Thymus (tissue), 11 donors: ENCODE data around the gene LAMTOR4. TPM values are rescaled to one million over a fixed set of nuclear protein-coding genes. Genes with fewer than 3 reads are reported as not detected.
"Not testable (repeated sequence)": the region's sequence is repeated elsewhere in the genome, so short reads cannot be mapped to it uniquely, and the experiment has no call there.

Experiments used
- DNase-seq, 9 donors: peaks; one replicate each; pipeline ENCODE4 v3.0.0-alpha.2; 2013; ENCODE audit warnings: low spot score in 9 of 9, low read depth in 6 of 9, missing footprints in 1 of 9
- H3K27ac ChIP-seq, 2 donors: one replicate each; pipeline ENCODE4 v1.5.1; 2013; ENCODE audit warnings: control low read depth in 1 of 2, low read depth in 1 of 2, low read length in 1 of 2, mild to moderate bottlenecking in 1 of 2, moderate library complexity in 1 of 2
- H3K27me3 ChIP-seq, 2 donors: one replicate each; pipeline ENCODE4 v1.5.1; 2013; ENCODE audit warnings: low read length in 1 of 2; ENCODE audit not compliant: control insufficient read depth in 2 of 2, insufficient read depth in 1 of 2
- H3K36me3 ChIP-seq, 2 donors: one replicate each; pipeline ENCODE4 v1.5.1; 2013; ENCODE audit warnings: low read length in 1 of 2, mild to moderate bottlenecking in 1 of 2, moderate library complexity in 1 of 2; ENCODE audit not compliant: control insufficient read depth in 2 of 2, insufficient read depth in 2 of 2
- H3K4me1 ChIP-seq, 2 donors: one replicate each; pipeline ENCODE4 v1.5.1; 2013; ENCODE audit warnings: low read length in 2 of 2; ENCODE audit not compliant: control insufficient read depth in 2 of 2, insufficient read depth in 2 of 2
- H3K4me3 ChIP-seq, 2 donors: one replicate each; pipeline ENCODE4 v1.5.1; 2013; ENCODE audit warnings: low read length in 2 of 2, control low read depth in 1 of 2, mild to moderate bottlenecking in 1 of 2
- H3K9me3 ChIP-seq, 2 donors: one replicate each; pipeline ENCODE4 v1.5.1; 2013; ENCODE audit warnings: low read length in 1 of 2, mild to moderate bottlenecking in 1 of 2; ENCODE audit not compliant: control insufficient read depth in 2 of 2, insufficient read depth in 1 of 2
- WGBS: extraction: QIAGEN DNeasy Blood & Tissue Kit; methylation state at CpG from one replicate; pipeline ENCODE4 v1.1.7; 2013; 5-methylcytosine and 5-hydroxymethylcytosine counted together
- polyA plus RNA-seq: library from polyadenylated mRNA; stranded (reverse); fragments of 200-250 nt; gene quantifications from one replicate; pipeline ENCODE4 v1.2.3, GENCODE V29; 2013
- total RNA-seq: library from RNA; stranded (reverse); fragments of 120-200 nt; gene quantifications from one replicate; pipeline ENCODE4 v1.2.4, GENCODE V29; 2013
- donor health status: healthy.

The LAMTOR4 gene
- total and polyA plus RNA-seq, 2 donors: 142 to 448 TPM

- H3K9me3 ChIP-seq: no peaks in the 10 kb centered on the region
- H3K27me3 ChIP-seq: no peaks in the 10 kb centered on the region
- DNase-seq: no peak
- no peaks in the 10 kb centered on the region for H3K36me3 ChIP-seq
- H3K4me3 ChIP-seq: no peak overlapping the region
- peaks cover 4 to 15% of the 10 kb centered on the region in 2 donors for H3K4me1 ChIP-seq
- no peak overlapping the region for H3K27ac ChIP-seq
- WGBS: 65% methylated on average over 3 of the region's 3 CpGs
These were observed 7.2 kb upstream of the LAMTOR4 start for GRCh38 chr7:100141555-100141949.

- no peaks in the 10 kb centered on the region for H3K36me3 ChIP-seq
- DNase-seq: no peak
- no peaks in the 10 kb centered on the region for H3K9me3 ChIP-seq
- no peaks in the 10 kb centered on the region for H3K27me3 ChIP-seq
- no peak overlapping the region for H3K27ac ChIP-seq
- no peak overlapping the region for H3K4me3 ChIP-seq
- H3K4me1 ChIP-seq: peaks cover 4 to 15% of the 10 kb centered on the region in 2 donors
- 98% methylated on average over 3 of the region's 3 CpGs for WGBS
These were observed 6.3 kb upstream of the LAMTOR4 start for GRCh38 chr7:100142461-100142860.

DNA sequence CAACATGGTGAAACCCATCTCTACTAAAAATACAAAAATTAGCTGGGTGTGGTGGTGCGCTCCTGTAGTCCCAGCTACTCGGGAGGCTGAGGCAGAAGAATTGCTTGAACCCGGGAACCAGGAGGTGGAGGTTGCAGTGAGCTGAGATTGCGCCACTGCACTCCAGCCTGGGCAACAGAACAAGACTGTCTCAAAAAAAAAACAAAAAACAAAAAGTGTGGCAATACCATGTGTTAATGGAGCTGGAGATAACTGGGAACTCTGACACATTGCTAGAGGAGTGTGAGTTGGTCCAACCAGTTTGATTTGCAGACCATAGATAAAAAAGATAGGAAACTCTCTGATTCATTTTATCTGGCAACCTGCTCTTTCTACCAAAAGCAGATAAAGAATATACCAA lies 2.4 kb upstream of the LAMTOR4 start:
- WGBS: 98% methylated on average over 4 of the region's 4 CpGs
- H3K27me3 ChIP-seq, DNase-seq: not testable (repeated sequence)

GRCh38 chr7:100147278-100147677 lies 1.4 kb upstream of the LAMTOR4 start:
- Histone ChIP-seq H3K4me1 (peaks cover 9 to 20% of the 10 kb centered on the region in 2 donors), H3K27me3 (no peaks in the 10 kb centered on the region), H3K9me3 (no peaks in the 10 kb centered on the region), H3K36me3 (peaks cover 0 to 6% of the 10 kb centered on the region in 2 donors), H3K4me3 (no peak overlapping the region), H3K27ac (no peak overlapping the region)
- over 99% methylated on average over 2 of the region's 2 CpGs for WGBS
- no peak for DNase-seq

More for the DNA sequence above, 2.4 kb upstream of the LAMTOR4 start:
- H3K27ac ChIP-seq, H3K4me3 ChIP-seq, H3K36me3 ChIP-seq, H3K9me3 ChIP-seq: not testable (repeated sequence)
- peaks cover 9 to 19% of the 10 kb centered on the region in 2 donors for H3K4me1 ChIP-seq

- H3K36me3 ChIP-seq: peaks cover 2 to 15% of the 10 kb centered on the region in 2 donors
- peak overlapping the region; percentile 93 to 94 for H3K27ac ChIP-seq
- H3K4me1 ChIP-seq: peaks cover 9 to 20% of the 10 kb centered on the region in 2 donors
- H3K9me3 ChIP-seq: no peaks in the 10 kb centered on the region
- no peak for DNase-seq
- H3K27me3 ChIP-seq: no peaks in the 10 kb centered on the region
- H3K4me3 ChIP-seq: peak overlapping the region; percentile 60 to 78
- WGBS: 20% methylated on average over 14 of the region's 14 CpGs
These were observed 526 bp upstream of the LAMTOR4 start for GRCh38 chr7:100148225-100148558.

DNA sequence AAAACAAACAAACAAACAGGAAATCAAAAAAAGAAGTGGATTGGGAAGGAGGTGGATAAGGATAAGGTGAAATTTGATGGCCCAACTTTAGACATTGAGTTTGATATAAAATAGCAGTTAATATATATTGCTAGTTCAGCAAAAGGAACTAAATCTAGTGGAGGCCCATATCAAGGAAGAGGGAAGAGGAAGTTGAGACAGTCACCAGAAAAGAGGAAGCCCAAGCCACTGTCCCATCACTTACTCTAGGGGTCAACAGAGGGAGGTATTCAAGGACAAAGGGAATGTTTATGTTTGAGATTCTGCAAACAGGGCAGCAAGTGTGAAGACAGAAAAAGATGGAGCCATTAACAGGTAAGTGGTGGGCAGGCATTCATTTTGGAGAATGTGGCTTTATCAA lies 3.7 kb downstream of the LAMTOR4 start:
- peaks cover 41 to 57% of the 10 kb centered on the region in 2 donors for H3K36me3 ChIP-seq
- no peak overlapping the region for H3K27ac ChIP-seq
- H3K4me1 ChIP-seq: peaks cover 10 to 35% of the 10 kb centered on the region in 2 donors

GRCh38 chr7:100152937-100153666 lies 4.4 kb downstream of the LAMTOR4 start:
- DNase-seq: no peak
- Histone ChIP-seq H3K9me3 (no peaks in the 10 kb centered on the region), H3K4me1 (peaks cover 12 to 37% of the 10 kb centered on the region in 2 donors), H3K4me3 (no peak overlapping the region), H3K27me3 (no peaks in the 10 kb centered on the region), H3K36me3 (peaks cover 46 to 57% of the 10 kb centered on the region in 2 donors), H3K27ac (no peak overlapping the region)
- WGBS: 98% methylated on average over 18 of the region's 18 CpGs

More for the DNA sequence above, 3.7 kb downstream of the LAMTOR4 start:
- H3K27me3 ChIP-seq: no peaks in the 10 kb centered on the region
- no peak overlapping the region for H3K4me3 ChIP-seq
- no peak for DNase-seq
- H3K9me3 ChIP-seq: no peaks in the 10 kb centered on the region

DNA sequence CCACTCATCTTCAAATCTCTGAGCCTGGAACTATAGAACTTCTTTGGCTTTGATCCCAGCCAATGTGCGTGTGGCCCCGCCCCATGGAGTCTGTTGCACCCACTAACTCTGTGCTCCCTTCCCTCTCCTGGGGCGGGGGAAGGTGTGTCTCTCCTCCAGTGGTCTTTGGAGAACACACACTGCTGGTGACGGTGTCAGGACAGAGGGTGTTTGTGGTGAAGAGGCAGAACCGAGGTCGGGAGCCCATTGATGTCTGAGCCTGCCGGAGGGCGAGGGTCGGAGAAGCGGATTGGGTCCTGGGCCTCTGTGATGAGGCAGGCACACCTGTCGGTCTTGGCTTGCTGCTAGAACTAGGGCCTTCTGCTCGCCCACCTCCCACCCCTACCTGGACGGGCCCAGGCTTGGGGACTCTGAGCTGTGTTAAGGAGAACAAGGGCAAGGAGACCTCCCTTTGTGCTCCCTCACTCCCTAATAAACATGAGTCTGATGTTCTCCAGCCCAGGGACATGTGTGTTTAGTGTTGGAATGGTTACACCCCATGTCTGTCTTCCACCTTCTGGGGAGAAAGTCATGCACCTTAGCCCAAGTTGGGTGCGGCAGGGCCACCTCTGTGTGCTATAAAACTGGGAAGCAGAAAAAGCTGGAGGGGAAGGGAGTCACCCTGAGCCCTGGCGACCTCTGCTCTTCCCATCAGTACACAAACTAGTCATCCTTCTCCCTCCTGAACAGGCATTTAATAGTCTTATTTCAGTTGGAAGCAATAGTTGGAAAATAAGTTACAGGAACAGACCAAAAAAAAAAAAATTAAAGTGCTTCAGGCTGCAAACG lies 5.2 kb downstream of the LAMTOR4 start:
- peak overlapping the region in 1 of 2 donors; percentile 48 for H3K27ac ChIP-seq
- 93% methylated on average over 16 of the region's 16 CpGs for WGBS
- H3K4me3 ChIP-seq: no peak overlapping the region
- H3K4me1 ChIP-seq: peaks cover 8 to 37% of the 10 kb centered on the region in 2 donors
- no peak for DNase-seq
- H3K27me3 ChIP-seq: no peaks in the 10 kb centered on the region
- peaks cover 46 to 57% of the 10 kb centered on the region in 2 donors for H3K36me3 ChIP-seq
- H3K9me3 ChIP-seq: no peaks in the 10 kb centered on the region
